ENCODE results near the gene NFILZ.
"Not testable (repeated sequence)": the region's sequence is repeated elsewhere in the genome, so short reads cannot be mapped to it uniquely, and the experiment has no call there.

The NFILZ gene

GRCh38 chr19:8626842-8627241, 3.6 kb upstream of the NFILZ start:
- no peak overlapping the region for H3K27ac ChIP-seq
- no peak for TF ChIP-seq CTCF (conservative IDR thresholded peaks at IDR 0.05)

- H3K27ac ChIP-seq, result no peak overlapping the region
- no peak for TF ChIP-seq CTCF (conservative IDR thresholded peaks at IDR 0.05)
- no peak for TF ChIP-seq ZFX (IDR thresholded peaks at IDR 0.05)
Observed at GRCh38 chr19:8629184-8629583, 1.2 kb upstream of the NFILZ start.

GRCh38 chr19:8630796-8631424, 477 bp downstream of the NFILZ start:
- no peak for TF ChIP-seq ZFX (IDR thresholded peaks at IDR 0.05)
- TF ChIP-seq CTCF (conservative IDR thresholded peaks at IDR 0.05), result no peak
- H3K27ac ChIP-seq, result no peak overlapping the region

- no peak for TF ChIP-seq CTCF (conservative IDR thresholded peaks at IDR 0.05)
- no peak for TF ChIP-seq ZFX (IDR thresholded peaks at IDR 0.05)
- H3K27ac ChIP-seq, result no peak overlapping the region
Observed at GRCh38 chr19:8631425-8631819, 989 bp downstream of the NFILZ start.

- H3K27ac ChIP-seq, result no peak overlapping the region
- TF ChIP-seq ZFX (IDR thresholded peaks at IDR 0.05), result no peak
- no peak for TF ChIP-seq CTCF (conservative IDR thresholded peaks at IDR 0.05)
Observed at GRCh38 chr19:8635422-8635821, 5.0 kb downstream of the NFILZ start.

- H3K27ac ChIP-seq, result not testable (repeated sequence)
Observed at GRCh38 chr19:8637070-8637469, 6.6 kb downstream of the NFILZ start.

- TF ChIP-seq ZFX (IDR thresholded peaks at IDR 0.05) (no peak), CTCF (conservative IDR thresholded peaks at IDR 0.05) (no peak)
- H3K27ac ChIP-seq, result 0 out of 2 replicates have a peak overlapping the region, but pooled peaks have one; percentile 1
Observed at GRCh38 chr19:8638078-8638619, 7.7 kb downstream of the NFILZ start.

- no peak overlapping the region for H3K27ac ChIP-seq
- TF ChIP-seq CTCF (conservative IDR thresholded peaks at IDR 0.05) (no peak), ZFX (IDR thresholded peaks at IDR 0.05) (no peak)
Observed at GRCh38 chr19:8639821-8640401, 9.5 kb downstream of the NFILZ start.

Measured in C4-2B (cell line).